ENCODE measurements around the gene KRTAP9-3.
"Not testable (repeated sequence)": the region's sequence is repeated elsewhere in the genome, so short reads cannot be mapped to it uniquely, and the experiment has no call there.

KRTAP9-3 gene, protein sequence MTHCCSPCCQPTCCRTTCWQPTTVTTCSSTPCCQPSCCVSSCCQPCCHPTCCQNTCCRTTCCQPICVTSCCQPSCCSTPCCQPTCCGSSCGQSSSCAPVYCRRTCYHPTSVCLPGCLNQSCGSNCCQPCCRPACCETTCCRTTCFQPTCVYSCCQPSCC

DNA sequence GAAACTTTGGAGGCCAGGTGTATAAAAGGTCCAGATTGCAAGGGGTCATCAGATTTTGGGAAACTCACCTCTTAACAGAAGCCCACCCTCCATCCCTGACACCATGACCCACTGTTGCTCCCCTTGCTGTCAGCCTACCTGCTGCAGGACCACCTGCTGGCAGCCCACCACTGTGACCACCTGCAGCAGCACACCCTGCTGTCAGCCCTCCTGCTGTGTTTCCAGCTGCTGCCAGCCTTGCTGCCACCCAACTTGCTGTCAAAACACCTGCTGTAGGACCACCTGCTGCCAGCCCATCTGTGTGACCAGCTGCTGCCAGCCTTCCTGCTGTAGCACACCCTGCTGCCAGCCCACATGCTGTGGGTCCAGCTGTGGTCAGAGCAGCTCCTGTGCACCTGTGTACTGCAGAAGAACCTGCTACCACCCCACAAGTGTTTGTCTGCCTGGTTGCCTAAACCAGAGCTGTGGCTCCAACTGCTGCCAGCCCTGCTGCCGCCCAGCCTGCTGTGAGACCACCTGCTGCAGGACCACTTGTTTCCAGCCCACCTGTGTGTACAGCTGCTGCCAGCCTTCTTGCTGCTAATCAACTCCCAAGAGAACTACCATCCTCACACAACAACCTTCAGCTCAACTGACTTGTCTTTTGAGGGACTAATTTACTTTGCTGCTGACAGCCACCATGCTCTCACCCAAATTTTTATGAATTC, at the start of gene KRTAP9-3:
Gene KRTAP9-3 (plus strand): TSS at position 51 of the 707 bp plus-strand sequence. CDS start 53 bp downstream, at position 104.
- not testable (repeated sequence) for DNase-seq (ENCODE audit: low read depth in 1 of 2, low spot score in 1 of 2)

DNA sequence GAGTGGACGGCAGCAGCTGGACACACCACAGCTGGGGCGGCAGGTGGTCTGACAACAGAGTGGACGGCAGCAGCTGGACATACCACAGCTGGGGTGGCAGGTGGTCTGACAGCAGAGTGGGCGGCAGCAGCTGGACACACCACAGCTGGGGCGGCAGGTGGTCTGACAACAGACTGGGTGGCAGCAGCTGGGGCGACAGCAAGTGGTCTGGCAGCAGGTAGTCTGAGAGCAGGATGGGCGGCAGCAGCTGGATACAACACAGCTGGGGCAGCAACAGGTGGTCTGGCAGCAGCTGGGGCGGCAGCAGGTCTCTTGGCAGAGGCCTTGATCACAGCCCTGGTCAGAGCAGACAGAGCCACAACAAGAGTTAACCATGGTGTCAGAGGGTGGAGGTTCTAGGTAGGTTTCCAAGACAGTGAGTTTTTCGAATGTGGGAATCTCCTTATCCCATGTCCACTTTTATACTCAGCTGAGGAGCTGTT, 47.7 kb upstream of the KRTAP9-3 start, which contains the start of gene KRTAP4-1:
Gene KRTAP4-1 (minus strand): TSS at position 432 of the 482 bp plus-strand sequence. CDS start 57 bp downstream, at position 375.
- DNase-seq (ENCODE audit: low read depth in 1 of 2, low spot score in 1 of 2) = no peak

DNA sequence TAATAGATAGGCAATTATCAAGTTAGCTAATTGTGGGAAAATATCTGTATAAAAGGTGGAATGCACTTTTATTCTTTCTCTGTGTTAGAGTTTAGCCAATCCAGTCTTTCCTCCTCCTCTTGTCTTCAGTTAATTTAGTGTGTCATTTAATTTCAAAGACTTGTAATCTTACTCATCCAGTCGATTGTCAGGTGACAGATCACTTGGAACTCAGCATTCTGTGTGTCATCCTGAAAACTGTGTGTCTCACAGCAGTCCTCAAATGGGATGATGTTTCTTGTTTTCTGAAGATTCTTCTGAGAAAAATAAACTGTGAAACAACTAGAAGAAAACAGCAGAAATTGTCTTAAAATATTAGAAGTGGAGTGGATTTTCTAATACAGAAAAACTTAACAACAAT, 47.2 kb upstream of the KRTAP9-3 start:
- no peak for DNase-seq (ENCODE audit: low read depth in 1 of 2, low spot score in 1 of 2)

DNA sequence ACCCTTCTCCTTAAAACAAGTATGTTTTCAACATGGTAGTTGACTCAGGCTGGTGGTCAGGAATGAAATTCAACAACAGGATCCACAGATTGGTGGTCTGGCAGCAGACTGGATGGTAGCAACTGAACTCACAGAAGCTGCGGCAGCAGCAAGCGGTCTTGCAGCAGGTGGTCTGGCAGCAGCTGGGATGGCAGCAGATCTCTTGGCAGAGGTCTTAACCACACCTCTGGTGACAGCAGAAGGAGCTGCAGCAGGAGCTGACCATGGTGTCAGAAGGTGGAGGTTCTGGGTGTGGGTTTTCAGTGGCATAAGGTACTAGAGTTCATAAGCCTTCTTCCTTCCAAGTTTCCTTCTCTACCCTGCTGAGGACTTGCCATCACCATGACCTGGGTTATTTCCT, 45.4 kb upstream of the KRTAP9-3 start:
- DNase-seq (ENCODE audit: low read depth in 1 of 2, low spot score in 1 of 2) = no peak

DNA sequence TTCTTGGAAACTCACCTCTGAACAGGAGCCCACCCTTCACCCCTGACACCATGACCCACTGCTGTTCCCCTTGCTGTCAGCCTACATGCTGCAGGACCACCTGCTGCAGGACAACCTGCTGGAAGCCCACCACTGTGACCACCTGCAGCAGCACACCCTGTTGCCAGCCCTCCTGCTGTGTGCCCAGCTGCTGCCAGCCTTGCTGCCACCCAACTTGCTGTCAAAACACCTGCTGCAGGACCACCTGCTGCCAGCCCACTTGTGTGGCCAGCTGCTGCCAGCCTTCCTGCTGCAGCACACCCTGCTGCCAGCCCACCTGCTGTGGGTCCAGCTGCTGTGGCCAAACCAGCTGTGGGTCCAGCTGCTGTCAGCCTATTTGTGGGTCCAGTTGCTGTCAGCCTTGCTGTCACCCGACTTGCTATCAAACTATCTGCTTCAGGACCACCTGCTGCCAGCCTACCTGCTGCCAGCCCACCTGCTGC, 42.4 kb upstream of the KRTAP9-3 start, which contains the start of gene KRTAP9-1:
Gene KRTAP9-1 (plus strand): TSS at position 51 of the 482 bp plus-strand sequence. CDS start 0 bp downstream, at position 51.
- not testable (repeated sequence) for DNase-seq (ENCODE audit: low read depth in 1 of 2, low spot score in 1 of 2)

DNA sequence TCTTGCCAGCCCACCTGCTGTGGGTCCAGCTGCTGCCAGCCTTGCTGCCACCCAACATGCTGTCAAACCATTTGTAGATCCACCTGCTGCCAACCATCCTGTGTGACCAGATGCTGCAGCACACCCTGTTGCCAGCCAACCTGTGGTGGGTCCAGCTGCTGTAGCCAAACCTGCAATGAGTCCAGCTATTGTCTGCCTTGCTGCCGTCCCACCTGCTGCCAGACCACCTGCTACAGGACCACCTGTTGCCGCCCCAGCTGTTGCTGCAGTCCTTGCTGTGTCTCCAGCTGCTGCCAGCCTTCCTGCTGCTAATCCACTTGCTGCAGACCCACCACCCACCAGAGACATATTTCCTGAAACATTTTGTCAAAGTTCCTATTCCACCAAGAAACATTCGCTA, 41.9 kb upstream of the KRTAP9-3 start:
- DNase-seq (ENCODE audit: low read depth in 1 of 2, low spot score in 1 of 2) = no peak

DNA sequence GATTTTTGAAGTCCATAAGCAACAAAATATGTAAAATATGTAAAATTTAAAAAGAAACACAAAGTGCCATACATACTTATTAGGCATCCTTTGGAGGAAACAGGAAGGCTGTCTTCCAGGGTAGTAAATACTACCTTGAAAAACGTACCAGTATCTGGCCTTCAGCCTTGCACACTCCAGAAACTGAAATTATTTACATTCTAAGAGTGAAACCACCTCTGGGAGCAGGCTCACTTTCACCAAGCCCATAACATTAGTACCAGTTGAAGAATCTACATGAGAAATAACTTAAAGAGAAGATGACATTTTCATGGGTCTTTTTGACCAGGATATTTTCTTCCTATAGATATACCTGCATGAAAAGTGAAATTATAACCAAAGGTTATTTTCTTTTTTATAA, 36.2 kb upstream of the KRTAP9-3 start:
- no peak for DNase-seq (ENCODE audit: low read depth in 1 of 2, low spot score in 1 of 2)

DNA sequence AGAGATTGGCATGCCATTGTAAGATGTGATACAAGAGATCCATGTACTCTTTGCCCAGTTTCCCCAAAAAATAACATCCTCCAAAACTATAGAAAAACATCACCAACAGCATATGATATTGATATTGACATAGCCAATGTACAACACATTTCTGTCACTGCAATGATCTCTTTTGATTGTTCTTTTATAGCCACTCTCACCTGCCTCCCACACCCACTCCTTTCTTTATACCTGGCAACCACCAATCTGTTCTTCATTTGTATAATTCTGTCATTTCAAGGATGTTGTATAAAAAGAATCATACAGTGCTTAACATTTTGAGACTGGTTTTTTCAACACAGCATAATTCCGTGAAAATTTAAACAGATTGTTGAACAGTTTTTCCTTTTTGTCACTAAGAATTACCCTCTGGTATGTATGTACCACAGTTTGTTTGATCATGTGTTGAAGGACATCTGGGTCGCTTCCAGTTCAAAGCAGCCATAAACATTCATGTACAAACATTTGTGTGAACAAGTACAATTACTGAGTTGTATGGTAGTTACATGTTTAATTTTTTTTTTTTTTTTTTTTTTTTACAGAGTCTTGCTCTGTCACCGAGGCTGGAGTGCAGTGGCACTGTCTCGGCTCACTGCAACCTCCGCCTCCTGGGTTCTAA, 32.7 kb upstream of the KRTAP9-3 start:
- no peak for DNase-seq (ENCODE audit: low read depth in 1 of 2, low spot score in 1 of 2)

DNA sequence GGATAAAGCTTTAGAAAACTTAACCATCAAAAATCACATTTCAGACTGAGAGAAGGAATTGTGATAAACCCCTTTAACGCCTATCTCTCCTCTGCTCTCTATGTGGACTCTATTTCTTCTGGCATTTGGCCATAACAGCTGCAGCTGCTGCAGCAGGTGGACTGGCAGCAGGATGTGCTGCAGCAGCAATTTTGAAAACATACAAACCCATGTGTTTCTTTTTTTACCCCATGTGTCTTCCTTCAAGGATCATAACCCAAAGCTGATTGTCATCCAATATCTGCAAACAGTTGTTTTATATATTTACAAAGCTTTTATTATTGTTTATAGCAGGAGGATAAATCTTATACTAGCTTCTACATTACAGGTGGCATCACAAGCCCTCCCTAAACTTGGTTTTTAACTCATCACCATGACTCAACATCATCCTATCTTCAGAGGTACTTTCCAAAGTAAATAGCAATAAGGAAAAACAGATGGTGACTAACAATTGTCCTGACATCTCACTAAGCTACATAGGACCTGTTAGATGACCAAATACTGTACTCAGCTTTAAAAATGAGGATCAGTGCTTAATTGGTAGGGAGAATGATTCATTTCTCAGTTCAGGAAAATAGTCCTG, 20.3 kb upstream of the KRTAP9-3 start:
- DNase-seq (ENCODE audit: low read depth in 1 of 2, low spot score in 1 of 2) = no peak

DNA sequence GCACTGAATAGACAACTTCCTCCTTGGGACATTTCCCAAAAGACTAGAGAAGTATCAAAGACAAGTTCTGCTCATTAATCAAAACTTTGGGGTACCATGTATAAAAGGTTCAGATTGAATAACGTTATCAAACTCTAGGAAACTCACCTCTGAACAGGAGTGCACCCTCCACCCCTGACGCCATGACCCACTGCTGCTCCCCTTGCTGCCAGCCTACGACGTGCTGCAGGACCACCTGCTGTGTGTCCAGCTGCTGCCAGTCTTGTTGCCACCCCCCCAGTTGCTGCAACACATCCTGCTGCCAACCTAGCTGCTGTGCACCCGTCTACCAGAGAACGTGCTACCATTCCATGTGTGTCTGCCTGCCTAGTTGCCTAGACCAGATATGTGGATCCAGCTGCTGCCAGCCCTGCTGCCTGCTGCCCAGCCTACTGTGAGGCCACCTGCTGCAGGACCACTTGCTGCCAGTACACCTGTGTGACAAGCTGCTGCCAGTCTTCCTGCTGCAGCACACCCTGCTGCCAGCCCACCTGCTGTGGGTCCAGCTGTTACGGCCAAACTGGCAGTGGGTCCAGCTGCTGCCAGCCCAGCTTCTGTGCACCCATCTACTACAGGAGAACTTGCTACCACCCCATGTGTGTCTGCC, 19.6 kb upstream of the KRTAP9-3 start:
- DNase-seq (ENCODE audit: low read depth in 1 of 2, low spot score in 1 of 2) = no peak

DNA sequence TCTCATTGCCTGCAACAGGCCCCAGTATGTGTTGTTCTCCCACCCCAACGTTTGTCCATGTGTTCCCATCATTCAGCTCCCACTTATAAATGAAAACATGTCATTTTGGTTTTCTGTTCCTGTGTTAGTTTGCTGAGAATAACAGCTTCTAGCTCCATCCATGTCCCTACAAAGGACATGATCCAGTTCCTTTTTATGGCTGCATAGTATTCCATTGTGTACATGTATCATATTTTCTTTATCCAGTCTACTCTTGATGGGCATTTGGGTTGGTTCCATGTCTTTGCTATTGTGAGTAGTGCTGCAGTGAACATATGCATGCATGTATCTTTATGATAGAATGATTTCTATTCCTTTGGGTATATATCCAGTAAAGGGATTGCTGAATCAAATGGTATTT, 16.6 kb upstream of the KRTAP9-3 start:
- no peak for DNase-seq (ENCODE audit: low read depth in 1 of 2, low spot score in 1 of 2)

DNA sequence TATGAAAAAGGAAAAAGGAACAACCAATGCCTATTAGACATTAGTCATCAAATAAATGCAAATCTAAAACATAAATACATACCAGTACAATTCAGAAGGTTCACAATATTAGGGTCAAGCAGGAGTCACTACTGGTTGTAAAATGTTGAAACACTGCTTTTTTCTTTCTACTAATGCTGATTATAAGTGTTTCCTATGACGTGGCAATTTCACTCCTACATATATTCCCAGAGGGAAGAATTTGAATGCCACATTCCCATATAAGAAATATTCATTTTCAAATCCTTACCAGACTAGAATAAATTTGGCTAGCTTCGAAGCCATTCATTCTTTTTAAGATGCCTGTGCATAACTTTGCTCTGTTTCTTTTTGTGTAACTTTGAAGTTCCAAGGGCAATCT, 8.4 kb upstream of the KRTAP9-3 start:
- no peak for DNase-seq (ENCODE audit: low read depth in 1 of 2, low spot score in 1 of 2)

DNA sequence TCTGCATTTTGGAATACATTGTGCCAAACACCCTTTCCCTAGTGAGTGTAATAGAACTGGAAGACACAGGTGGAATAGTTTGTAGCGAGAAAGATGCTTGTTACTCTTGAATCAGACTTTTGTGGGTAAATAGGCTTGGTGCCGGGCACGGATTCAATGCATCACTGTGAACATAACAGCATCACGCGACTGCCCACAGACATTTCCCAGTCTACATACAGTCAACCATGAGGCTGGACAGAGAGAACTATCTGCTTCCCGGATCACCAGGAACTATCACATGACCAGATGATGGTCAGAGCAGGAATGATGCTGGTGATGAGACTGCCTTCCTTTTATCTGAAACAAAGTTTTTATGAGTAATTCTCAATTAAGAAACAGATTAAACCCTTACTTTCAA, 6.2 kb upstream of the KRTAP9-3 start:
- no peak for DNase-seq (ENCODE audit: low read depth in 1 of 2, low spot score in 1 of 2)

DNA sequence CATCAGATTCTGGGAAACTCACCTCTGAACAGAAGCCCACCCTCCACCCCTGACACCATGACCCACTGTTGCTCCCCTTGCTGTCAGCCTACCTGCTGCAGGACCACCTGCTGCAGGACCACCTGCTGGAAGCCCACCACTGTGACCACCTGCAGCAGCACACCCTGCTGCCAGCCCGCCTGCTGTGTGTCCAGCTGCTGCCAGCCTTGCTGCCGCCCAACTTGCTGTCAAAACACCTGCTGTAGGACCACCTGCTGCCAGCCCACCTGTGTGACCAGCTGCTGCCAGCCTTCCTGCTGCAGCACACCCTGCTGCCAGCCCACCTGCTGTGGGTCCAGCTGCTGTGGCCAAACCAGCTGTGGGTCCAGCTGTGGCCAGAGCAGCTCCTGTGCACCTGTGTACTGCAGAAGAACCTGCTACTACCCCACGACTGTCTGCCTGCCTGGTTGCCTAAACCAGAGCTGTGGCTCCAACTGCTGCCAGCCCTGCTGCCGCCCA, 5.6 kb upstream of the KRTAP9-3 start, which contains the start of gene KRTAP9-2:
Gene KRTAP9-2 (plus strand): TSS at position 51 of the 498 bp plus-strand sequence. CDS start 7 bp downstream, at position 58.
- DNase-seq (ENCODE audit: low read depth in 1 of 2, low spot score in 1 of 2) = not testable (repeated sequence)

DNA sequence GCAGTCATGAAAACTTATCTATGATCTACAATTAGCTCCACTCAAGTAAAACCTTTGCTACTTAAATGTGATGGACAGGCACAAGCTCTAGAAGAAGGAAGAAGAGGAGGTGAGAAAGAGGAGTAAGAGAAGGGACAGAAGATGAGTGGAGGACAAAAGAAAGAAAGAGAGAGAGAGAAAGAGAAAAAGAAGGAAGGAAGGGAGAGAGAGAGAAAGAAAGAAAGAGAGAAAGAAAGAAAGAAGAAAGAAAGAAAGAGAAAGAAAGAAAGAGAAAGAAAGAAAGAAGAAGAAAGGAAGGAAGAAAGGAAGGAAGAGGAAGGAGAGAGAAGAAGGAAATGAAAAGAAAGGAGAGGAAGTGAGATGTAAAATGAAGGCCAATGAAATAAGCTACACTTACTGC, 2.2 kb upstream of the KRTAP9-3 start:
- DNase-seq (ENCODE audit: low read depth in 1 of 2, low spot score in 1 of 2) = no peak

DNA sequence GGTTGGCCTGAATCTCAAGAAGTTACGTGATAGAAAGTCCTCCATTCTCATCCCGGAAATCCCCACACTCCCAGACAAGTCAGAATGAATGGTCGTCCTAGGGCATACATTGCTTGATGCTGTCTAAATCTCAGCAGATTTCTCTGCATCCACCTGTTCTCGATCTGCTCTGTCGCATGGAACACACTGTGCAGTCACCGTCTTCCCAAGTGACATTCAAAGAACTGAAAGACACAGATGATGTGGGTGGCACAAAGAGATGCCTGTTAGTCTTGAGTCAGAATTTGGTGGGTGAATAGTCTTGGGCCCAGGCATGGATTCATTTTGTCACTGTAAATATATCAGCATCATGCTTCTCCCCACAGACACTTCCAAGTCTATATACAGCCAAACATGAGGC, 518 bp upstream of the KRTAP9-3 start:
- DNase-seq (ENCODE audit: low read depth in 1 of 2, low spot score in 1 of 2) = no peak

DNA sequence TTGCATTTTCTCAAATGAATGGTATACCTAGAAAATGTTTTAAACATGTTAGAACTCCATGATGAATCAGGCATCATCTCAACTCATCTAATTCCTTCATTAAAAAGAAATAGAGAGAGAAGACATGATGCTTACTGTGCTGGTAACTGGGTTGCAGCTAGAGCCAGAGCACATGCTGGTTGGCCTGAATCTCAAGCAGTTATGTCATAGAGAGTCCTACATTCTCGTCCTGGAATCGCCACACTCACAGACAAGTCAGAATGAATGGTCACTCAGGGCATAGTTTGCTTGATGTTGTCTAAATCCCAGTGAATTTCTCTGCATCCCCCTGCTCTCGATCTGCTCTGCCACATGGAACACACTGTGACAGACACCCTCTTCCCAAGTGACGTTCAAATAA, 4.9 kb downstream of the KRTAP9-3 start:
- not testable (repeated sequence) for DNase-seq (ENCODE audit: low read depth in 1 of 2, low spot score in 1 of 2)

DNA sequence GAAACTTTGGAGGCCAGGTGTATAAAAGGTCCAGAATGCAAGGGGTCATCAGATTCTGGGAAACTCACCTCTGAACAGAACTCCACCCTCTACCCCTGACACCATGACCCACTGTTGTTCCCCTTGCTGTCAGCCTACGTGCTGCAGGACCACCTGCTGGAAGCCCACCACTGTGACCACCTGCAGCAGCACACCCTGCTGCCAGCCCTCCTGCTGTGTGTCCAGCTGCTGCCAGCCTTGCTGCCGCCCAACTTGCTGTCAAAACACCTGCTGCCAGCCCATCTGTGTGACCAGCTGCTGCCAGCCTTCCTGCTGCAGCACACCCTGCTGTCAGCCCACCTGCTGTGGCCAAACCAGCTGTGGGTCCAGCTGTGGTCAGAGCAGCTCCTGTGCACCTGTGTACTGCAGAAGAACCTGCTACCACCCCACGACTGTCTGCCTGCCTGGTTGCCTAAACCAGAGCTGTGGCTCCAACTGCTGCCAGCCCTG, 5.7 kb downstream of the KRTAP9-3 start, which contains the start of gene KRTAP9-8:
Gene KRTAP9-8 (plus strand): TSS at position 51 of the 489 bp plus-strand sequence. CDS start 53 bp downstream, at position 104.
- not testable (repeated sequence) for DNase-seq (ENCODE audit: low read depth in 1 of 2, low spot score in 1 of 2)

DNA sequence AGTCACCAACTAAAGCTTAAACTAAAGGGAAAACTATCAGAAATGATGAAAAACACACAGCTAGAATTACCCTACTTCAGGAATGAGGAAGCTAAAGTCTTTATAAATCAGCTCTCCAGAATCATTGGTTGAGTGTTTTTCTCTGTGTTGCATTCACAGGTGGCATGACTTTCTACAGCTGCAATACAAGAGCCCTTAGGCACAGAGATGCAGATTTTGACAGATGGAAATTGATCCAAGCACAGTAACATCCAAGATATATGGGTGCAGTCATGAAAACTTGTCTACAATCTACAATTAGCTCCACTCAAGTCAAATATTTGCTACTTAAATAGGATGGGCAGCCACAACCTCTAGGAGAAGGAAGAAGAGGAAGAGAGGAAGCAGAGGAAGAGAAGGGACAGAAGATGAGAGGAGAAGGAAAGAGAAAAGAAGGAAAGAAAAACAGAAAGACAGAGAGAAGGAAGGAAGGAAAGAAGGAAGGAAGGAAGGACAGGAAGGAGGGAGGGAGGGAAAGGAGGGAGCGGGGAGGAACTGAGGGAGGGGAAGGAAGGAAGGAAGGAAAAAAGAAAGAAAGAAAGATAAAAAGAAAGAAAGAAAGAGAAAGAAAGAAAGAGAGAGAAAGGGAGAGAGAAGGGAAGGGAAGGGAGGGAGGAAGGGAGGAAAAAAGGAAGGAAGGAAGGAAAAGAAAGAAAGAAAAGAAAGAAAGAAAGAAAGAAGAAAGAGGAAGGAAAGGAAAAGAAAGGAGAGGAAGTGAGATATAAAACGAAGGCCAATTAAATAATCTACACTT, 14.9 kb downstream of the KRTAP9-3 start:
- not testable (repeated sequence) for DNase-seq (ENCODE audit: low read depth in 1 of 2, low spot score in 1 of 2)

Measured in activated CD4-positive, alpha-beta T cell treated with anti-CD3 and anti-CD28 coated beads, Interleukin-2, amount 50 U/mL, for 24 hours (primary cell).